SH-SY5Y (cell line): ENCODE data around the gene KIF2A.

Experiments
- GATA2 ChIP-seq: IDR thresholded peaks from 2 replicates; pipeline ENCODE4 v1.6.1; 2011; ENCODE audit warnings: mild to moderate bottlenecking, low read depth, low read length
- GATA3 ChIP-seq: IDR thresholded peaks from 2 replicates; pipeline ENCODE4 v1.6.1; 2011; ENCODE audit warnings: low read depth, mild to moderate bottlenecking, low read length, moderate library complexity

- no peak for TF ChIP-seq GATA2
- TF ChIP-seq GATA3 = no peak
Observed at GRCh38 chr5:62341783-62342475, 35.9 kb downstream of the KIF2A start.
